HG03108 (cell line): Measurements from ENCODE around the gene LCOR.
"Not testable (repeated sequence)": the region's sequence is repeated elsewhere in the genome, so short reads cannot be mapped to it uniquely, and the experiment has no call there.

Experiments
- ATAC-seq: cut with Tn5 transposase; IDR thresholded peaks from one replicate; pipeline ENCODE4 v1.9.1; 2021; ENCODE audit warnings: moderate library complexity; ENCODE audit not compliant: unreplicated experiment

LCOR gene

GRCh38 chr10:96831867-96832720 lies at the start of gene LCOR:
Gene LCOR (plus strand): TSS chr10:96832298. CDS start chr10:96949058, 116,760 bp downstream.
- ATAC-seq = peak; percentile 50

DNA sequence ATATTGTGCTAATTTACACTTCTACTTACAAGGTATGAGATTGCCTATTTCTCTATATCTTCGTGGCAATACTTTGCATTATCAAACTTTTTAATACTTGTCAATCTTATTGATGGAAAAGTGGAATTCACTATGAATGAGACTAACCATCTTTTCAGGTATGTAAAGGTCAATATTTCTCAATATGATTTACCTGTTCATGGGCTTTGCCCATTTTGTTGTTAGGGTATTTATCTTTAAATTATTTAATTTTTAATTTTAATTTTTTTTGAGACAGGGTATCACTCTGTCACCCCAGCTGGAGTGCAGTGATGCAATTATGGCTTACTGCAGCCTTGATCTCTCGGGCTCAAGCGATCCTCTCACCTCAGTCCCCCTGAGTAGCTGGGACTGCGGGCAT lies 47.8 kb upstream of the LCOR start:
- ATAC-seq = no peak

DNA sequence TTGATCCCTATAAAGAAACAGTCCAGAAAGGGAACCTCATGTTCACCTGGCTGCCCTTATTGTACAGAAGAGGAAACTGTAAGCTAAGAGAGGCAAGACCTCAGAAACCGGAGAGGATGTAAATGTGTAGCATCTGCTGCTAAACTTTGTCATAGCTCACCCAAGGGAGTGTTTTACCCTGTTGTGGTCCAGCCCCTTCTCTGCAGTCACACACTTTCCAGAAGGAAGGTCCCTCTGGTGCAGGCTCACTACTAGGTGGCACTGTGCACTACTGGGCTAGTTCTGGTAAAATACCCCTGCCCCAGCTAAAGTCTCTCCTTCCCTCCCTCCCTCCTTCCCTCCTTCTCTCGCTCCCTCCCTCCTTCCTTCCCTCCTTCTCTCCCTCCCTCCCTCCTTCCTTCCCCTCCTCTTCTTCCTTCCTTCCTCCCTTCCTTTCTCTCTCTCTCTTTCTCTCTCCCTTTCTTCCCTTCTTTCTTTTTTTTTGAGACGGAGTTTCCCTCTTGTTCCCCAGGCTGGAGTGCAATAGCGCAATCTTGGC lies 42.5 kb upstream of the LCOR start:
- ATAC-seq = peak; percentile 97

DNA sequence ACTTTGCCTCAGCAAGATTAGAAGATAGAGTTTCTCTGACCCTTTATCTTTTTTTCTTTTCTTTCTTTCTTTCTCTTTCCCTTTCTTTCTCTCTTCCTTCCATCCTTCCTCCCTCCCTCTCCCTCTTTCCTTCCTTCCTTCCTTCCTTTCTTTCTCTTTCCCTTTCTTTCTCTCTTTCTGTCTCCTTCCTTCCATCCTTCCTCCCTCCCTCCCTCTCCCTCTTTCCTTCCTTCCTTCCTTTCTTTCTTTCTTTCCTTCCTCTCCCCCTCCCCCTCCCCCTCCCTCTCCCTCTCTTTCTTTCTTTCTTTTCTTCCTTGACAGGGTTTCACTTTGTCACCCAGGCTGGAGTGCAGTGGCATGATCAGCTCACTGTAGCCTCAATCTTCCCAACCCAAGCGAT lies 40.2 kb upstream of the LCOR start:
- ATAC-seq = no peak

GRCh38 chr10:96794836-96795733 lies 37.0 kb upstream of the LCOR start:
- ATAC-seq = no peak

DNA sequence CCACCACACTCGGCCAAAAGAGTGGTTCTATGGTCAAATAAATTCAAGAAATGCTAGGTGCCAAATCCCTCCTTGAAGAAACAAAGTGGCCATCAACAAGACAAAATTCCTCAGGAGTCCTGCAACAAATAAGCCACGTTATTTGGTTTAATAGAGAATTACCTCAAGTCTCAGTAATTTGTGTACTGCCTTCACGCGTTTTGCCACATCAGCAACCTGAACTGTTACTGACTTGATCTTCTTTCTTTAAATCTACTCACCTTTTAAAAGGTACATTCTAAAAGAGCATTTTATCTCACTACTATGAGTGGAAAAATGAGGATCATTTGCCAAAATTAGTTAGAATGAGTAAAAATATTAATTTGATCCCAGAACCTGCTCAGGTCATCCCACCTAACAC lies 34.6 kb upstream of the LCOR start:
- ATAC-seq = no peak

- ATAC-seq = no peak
These were observed 28.8 kb upstream of the LCOR start for GRCh38 chr10:96803288-96803664.

DNA sequence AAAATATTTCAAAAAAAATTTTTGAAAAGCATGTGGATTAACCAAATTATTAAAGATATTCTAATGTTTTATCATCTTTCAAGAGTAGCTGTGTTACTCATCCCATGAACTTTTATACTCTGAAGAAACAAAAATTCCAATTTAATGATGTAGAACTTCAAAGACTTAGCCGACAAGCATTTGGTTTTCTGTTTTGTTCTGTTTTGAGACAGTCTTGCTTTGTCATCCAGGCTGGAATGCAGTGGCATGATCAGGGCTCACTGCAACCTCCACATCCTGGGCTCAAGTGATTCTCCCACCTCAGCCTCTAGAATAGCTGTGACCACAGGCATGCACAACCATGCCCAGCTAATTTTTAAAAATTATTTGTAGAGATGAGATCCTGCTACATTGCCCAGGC lies 17.8 kb upstream of the LCOR start:
- no peak for ATAC-seq

- ATAC-seq = not testable (repeated sequence)
These were observed 13.1 kb upstream of the LCOR start for GRCh38 chr10:96818971-96819370.

DNA sequence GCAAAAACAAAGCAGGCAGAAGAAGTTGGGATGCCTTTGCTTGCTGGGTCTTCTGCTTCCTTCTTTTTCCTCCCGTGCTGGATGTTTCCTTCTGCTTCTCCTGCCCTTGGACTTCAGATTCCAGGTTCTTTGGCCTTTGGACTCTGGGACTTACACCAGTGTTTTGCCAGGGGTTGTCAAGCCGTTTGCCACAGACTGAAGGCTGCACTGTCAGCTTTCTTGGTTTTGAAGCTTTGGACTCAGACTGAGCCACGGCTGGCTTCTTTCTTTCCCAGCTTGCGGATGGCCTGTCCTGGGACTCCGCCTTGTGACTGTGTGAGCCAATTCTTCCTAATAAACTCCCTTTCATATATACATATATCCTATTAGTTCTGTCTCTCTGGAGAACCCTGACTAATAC lies 11.3 kb upstream of the LCOR start:
- ATAC-seq = no peak

DNA sequence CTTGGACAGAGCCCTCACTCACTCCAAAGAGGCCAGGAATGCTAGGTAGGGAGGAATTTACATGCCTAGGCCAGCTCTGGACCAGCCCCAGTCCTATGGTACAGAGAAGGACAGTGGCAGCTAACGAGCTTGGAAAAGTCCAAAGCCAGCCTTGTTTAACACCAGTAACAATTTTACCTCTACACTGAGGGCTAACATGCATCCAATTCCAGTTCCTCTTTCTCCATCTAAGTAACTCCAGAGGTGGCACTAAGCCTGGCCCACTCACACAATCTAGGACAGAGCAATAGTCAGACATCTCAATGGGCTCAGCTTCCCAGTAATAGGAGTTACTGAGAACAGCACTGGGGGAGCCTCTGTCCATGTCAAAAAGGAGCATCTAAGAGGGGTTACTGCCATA lies 5.7 kb upstream of the LCOR start:
- no peak for ATAC-seq

GRCh38 chr10:96828609-96829008 lies 3.5 kb upstream of the LCOR start:
- no peak for ATAC-seq

DNA sequence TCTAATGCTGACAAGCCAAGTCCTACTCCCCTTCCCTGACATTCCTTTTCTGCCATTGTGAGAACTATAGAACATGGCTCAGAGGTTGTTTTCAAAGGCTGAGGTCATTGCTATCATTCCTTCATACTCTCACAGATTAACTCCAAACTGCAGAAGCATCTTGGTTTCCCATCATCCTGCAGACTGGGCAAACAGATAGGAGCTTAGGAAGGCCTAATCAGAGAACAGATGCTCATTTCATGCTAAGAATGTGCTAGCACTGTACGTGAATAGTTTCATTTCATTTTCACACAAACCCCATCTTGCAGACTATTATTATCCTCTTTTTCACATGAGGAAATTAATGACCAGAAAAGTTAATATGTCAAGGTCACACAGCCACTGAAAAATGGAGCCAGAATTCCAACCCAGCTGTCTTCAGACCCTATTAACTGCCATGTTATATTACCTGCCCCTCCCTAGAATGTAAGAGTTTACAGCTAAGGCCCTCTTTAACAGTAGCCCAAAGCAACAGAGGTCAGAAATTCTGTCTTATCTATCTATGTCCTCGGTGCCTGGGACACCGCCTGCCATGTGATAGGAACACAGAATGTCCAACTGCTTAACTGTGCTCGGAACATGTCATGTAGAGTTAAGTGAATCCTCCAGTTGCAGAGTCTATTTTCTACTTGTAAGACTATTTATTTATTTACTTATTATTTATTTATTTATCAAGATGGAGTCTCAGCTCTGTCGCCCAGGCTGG lies 2.9 kb upstream of the LCOR start:
- ATAC-seq = no peak

DNA sequence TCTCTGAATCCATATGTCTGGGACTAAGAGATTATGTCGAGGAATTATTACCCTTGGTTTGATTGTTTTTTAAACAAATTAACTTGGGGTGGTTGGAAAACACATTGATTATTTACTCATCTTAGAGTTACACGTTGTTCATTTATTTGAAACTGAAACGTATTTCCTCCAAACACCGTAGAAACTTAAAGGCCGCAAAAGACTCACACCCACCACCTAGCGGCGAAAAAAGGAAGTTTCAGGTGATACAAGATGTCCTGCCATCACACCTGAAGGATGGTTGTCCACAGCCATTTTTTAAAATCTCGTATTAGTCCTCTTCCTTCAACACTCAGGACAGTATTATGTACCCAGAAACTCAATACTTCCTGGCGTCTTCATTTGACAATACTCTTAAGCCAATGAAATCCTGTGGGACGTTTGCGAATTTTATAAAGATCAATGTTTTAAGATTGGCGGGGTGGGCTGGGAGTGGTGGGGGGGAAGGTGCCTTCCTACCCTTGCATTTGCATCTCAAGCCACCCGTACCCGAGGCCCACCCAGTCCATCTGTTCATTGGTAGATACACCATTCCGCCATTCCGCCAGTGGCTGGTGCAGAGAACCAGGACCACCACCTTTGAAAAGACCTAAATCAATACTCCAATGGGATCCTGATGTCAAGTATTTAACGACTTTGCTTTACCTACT lies 1.4 kb upstream of the LCOR start:
- ATAC-seq = no peak

DNA sequence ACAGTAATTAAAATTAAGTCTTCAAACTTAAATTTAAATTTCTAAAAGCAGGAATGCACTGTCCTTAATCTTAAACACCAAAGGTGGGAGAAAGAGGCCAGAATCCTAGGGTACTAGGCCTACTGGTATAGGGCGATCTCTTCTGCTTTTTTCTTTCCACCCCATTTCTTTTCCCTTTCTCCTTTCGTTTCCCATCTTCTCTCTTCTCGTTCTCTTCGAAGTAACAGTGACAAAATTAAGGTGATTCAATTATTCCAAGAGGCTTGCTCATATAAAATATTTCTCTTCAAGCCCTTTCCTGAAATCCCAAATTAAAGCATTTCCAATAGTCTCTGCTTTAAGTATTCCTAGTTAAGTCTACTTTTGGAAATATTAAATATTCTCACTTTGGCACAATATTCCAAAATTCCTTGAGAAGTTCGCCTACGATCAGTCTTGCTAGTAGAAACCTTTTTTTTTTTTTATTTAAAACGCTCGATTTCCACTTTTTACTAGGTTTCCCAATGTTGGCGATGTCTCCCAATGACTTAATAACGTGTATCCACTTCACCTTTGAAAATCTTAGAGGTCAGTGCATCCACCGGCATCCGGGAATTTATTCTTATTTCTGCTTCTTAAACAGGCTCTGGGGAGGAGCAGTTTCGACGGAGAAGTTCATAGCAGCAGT lies 765 bp upstream of the LCOR start:
- no peak for ATAC-seq

DNA sequence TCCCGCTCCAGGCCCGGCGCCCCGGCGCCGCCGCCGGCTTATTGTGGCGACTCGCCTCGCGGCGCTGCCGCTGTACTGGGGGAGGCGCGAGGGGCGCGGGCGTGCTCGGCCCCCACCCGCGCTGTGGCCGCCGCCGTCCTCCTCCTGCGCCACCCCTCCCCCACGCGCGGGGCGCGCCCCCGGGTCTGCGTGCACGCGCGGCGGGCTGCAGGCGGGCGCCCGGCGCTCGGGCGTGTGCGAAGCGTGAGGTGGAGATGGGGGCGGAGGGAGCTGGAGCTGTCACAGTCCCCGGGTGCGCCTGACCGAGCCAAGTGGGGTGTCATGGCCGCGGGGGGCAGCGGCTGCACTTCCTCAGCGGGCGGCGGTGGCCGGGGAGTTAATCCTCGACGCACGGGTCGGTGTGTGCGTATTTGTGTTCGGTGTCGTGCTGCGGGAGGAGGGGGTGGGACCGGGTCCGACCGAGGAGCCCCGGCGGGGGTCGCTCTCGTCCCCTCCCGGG lies 672 bp downstream of the LCOR start:
- ATAC-seq = peak; percentile 51

- peak; percentile 14 for ATAC-seq
These were observed 1.3 kb downstream of the LCOR start for GRCh38 chr10:96833220-96834001.

DNA sequence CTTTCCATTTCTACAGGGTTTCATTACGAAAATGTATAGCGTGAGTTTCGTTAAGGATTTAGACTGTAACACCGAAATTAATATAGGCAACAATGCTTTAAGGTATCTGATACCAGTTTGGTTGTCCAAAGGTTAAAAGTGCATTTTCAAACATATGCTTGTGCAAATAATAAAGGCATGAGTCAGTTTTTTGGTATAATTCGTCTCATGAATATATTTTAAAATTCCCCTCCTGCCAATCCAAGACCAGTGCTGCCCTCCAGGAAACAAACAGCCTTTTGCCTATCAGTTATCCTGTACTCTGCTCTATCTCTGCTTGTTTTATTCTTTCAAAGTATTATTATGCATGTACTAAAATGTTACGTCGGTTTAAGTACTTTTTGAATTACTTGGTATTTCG lies 2.0 kb downstream of the LCOR start:
- ATAC-seq = no peak

DNA sequence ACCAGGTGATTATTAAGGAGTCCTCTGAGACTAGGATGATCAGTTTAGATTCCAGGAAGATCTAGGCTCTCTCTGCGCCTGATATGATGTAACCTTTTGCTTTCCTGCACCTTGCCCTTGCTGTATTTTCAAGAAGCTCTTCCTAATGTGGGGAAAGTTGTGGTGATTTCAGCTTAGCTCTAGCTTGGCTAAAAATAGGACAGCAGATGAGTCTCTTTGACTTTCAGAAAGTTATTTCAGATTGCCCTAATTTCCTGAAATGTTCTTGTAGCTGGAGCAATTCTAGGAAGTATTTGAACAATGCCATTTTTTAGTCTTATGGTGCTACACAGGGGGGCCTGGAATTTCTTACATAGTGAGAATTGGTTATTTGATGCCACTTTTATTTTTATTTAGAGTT lies 3.8 kb downstream of the LCOR start:
- no peak for ATAC-seq
